ENCODE data around the gene STX3.

The STX3 gene

DNA sequence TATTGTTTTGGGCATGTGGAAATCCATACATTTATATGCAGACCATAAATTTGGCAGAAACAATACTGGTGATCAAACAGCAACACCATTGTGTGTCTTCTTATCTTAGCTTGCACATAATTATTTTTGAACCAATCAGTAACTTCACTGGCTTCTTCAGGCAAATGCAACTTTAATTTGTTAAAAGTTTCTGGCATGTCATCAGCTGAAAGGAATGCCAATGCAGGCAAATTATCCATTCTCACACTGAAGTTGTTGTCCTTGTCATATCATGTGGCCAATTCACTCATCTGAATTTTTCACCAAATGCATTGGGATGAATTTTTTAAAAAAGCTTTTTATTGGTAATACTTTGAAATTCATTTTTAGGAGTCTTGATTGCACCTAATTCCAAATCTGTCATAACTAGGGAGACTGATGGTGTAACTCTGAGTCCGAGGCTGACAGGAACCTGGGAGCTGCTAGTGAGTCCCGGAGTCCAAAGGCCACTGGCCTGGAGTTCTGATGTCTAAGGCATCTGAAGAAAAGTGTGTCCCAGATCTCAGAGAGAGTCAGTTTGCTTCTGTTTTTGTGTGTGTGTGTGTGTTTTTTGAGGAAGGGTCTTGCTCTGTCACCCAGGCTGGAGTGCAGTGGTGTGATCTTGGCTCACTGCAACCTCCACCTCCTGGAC lies 24.1 kb upstream of the STX3 start:
- TF ChIP-seq, protein P1, sequence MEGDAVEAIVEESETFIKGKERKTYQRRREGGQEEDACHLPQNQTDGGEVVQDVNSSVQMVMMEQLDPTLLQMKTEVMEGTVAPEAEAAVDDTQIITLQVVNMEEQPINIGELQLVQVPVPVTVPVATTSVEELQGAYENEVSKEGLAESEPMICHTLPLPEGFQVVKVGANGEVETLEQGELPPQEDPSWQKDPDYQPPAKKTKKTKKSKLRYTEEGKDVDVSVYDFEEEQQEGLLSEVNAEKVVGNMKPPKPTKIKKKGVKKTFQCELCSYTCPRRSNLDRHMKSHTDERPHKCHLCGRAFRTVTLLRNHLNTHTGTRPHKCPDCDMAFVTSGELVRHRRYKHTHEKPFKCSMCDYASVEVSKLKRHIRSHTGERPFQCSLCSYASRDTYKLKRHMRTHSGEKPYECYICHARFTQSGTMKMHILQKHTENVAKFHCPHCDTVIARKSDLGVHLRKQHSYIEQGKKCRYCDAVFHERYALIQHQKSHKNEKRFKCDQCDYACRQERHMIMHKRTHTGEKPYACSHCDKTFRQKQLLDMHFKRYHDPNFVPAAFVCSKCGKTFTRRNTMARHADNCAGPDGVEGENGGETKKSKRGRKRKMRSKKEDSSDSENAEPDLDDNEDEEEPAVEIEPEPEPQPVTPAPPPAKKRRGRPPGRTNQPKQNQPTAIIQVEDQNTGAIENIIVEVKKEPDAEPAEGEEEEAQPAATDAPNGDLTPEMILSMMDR (conservative IDR thresholded peaks at IDR 0.05; ENCODE audit: low read length), result no peak
- no peak overlapping the region for H3K4me3 ChIP-seq (ENCODE audit: low read length)
- DNase-seq (ENCODE audit: low read depth), result no peak

DNA sequence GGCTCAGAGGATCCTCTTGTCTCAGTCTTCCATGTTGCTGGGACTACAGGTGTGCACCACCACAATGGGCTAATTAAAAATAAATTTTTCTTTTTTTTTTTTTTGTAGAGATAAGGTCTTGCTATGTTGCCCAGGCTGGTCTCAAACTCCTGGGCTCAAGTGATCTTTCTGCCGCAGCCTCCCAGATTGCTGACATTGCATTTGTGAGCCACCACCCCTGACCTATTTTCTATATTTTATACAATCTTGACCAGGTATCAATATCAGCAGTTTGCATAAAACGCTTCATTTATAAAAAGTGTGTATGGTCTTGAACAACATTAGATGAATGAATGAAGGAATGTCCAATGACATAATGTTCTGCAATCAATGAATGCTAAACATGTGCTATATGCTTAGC lies 9.1 kb upstream of the STX3 start:
- TF ChIP-seq, protein P1 (conservative IDR thresholded peaks at IDR 0.05; ENCODE audit: low read length), result no peak
- no peak for DNase-seq (ENCODE audit: low read depth)
- no peak overlapping the region for H3K4me3 ChIP-seq (ENCODE audit: low read length)

DNA sequence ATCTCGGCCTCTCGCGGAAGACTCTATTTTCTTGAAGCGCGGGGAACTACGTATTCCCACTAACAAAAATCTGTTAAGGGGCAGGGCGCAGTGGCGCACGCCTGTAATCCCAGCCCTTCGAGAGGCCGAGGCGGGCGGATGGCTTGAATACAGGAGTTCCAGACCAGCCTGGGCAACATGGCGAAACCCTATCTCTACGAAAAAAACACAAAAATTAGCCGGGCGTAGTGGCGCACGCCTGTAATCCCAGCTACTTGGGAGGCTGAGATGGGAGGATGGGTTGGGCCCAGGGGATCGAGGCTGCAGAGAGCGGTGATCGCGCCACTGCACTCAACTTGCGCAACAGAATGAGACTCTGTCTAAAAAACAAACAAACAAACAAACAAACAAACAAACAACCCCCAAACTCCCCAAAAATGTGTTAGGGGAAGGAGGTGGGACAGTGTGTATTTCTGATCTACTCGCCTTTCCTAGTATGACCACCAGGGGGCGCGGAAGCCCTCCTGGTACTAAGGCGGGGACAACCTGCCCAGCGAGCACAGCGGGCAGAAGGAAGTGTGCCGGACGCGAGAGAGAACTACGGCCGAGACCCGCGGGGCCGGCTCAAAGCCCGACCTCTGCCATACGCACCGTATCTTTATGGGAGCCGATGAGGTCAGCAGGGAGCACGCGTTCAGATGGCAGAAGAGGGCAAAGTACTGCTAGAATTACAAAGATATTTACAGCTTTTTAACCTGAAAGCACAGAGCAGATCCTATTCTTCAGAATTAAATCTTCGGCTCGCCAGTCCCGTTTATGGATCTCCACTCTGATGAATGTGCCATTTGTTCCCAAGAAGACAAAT lies 1.3 kb upstream of the STX3 start:
- TF ChIP-seq, protein P1 (conservative IDR thresholded peaks at IDR 0.05; ENCODE audit: low read length), result peak; percentile 85
- H3K4me3 ChIP-seq (ENCODE audit: low read length), result peak overlapping the region; percentile 85

DNA sequence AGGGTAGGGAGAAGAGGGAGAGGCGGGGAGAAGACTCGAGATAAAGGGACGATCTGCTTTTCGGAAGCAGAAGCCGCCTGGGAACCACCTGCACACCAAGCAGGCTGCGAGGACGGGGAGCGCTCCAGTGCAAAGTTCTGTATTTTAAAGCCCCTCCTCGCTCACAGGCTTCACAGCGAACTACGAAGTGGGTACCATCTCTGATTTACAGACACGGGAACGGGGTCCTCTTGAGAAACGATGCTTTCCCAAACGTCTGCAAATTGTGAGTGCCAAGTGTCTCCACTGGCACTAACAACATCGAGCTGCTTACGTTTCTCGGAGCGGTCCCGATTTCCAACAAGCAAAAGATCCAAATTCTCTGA lies 700 bp upstream of the STX3 start:
- TF ChIP-seq, protein P1 (conservative IDR thresholded peaks at IDR 0.05; ENCODE audit: low read length), result no peak
- DNase-seq (ENCODE audit: low read depth), result no peak
- H3K4me3 ChIP-seq (ENCODE audit: low read length), result peak overlapping the region; percentile 85

More for the DNA sequence above, 1.3 kb upstream of the STX3 start:
- peak; percentile 69 for DNase-seq (ENCODE audit: low read depth)

DNA sequence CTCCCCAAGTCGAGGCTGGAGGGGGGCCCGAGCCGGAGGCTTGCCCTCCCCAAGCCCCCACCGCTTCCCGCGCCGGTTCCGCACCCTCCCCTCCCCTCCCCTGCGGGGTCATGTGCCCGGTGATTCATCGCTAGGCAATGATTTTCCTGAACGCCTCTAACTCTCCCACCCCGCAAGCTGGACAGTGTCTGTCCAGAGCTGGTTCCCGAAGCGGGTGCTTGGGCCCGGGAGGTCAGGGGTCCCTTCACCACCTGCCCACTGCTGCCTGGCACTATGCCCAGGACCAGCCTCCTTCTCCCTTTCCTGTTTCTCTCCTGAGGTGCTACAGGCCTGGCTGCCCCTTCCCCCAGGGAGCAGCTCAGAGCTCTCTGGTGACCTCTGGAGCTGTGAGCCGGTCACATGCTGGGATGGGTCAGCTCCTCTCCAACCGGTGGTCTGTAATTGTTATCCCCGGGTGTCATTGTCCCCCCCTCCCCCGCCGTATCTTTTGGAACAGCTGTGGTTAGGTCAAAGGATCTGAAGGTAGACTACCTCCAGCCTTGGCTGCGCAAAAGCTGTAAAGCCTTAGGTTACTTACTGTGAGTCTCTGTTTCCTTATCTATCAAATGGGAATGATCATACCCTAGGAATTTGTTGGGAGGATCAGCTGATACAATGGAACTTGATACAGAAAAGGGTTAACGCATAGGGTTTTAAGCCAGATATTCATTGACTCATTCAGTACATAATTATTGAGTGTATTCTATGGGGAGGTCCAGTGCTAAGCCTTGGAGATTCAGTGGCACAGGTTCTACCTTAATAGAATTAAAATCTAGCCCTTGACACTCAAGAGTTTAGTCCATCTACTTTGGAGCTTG lies 753 bp downstream of the STX3 start:
- DNase-seq (ENCODE audit: low read depth), result peak; percentile 66

DNA sequence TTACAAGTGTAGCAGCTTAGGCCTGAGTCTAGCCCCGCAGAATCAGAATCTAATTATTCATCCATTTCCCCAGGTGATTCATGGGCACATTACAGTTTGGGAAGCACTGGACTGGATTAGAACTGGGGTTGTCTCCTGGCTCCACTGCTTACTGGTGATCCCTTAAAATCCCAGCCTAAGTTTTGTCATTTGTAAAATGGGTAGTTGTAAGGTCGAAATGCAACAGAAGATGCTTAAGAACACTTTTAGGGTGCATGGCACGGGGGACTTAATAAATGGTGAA lies 1.3 kb downstream of the STX3 start:
- no peak overlapping the region for H3K4me3 ChIP-seq (ENCODE audit: low read length)
- DNase-seq (ENCODE audit: low read depth), result no peak
- TF ChIP-seq, protein P1 (conservative IDR thresholded peaks at IDR 0.05; ENCODE audit: low read length), result no peak

More for the DNA sequence above, 753 bp downstream of the STX3 start:
- peak overlapping the region; percentile 85 for H3K4me3 ChIP-seq (ENCODE audit: low read length)
- TF ChIP-seq, protein P1 (conservative IDR thresholded peaks at IDR 0.05; ENCODE audit: low read length), result 0 out of 2 replicates have a peak, but pooled peaks have one; percentile 4
